Measurements from ENCODE around the gene COL8A1.

COL8A1 gene

GRCh38 chr3:99758502-99759177, 120.2 kb downstream of the COL8A1 start:
- POLR2A ChIA-PET, result no interaction called here
- TF ChIP-seq BHLHE40 (IDR thresholded peaks at IDR 0.05; ENCODE audit: borderline replicate concordance), result no peak
- no peak for TF ChIP-seq ELF4 (IDR thresholded peaks at IDR 0.05)
- TF ChIP-seq L3MBTL2 (conservative IDR thresholded peaks at IDR 0.05), result no peak
- TF ChIP-seq ZNF384 (IDR thresholded peaks at IDR 0.05), result no peak
- no peak for TF ChIP-seq FOXM1 (IDR thresholded peaks at IDR 0.05; ENCODE audit: borderline replicate concordance)
- no peak for TF ChIP-seq NFRKB (IDR thresholded peaks at IDR 0.05)
- no peak for TF ChIP-seq ARNT (IDR thresholded peaks at IDR 0.05)
- TF ChIP-seq HDGF (IDR thresholded peaks at IDR 0.05; ENCODE audit: borderline replicate concordance), result no peak
- TF ChIP-seq SUZ12 (IDR thresholded peaks at IDR 0.05), result no peak
- DNase-seq (ENCODE audit: extremely low spot score), result no peak
- CTCF ChIA-PET, result no interaction called here

- ChIA-PET POLR2A (no interaction called here), CTCF (no interaction called here)
- no peak for DNase-seq (ENCODE audit: extremely low spot score)
- no peak for TF ChIP-seq FOXM1 (IDR thresholded peaks at IDR 0.05; ENCODE audit: borderline replicate concordance)
- no peak for TF ChIP-seq FOXK2 (IDR thresholded peaks at IDR 0.05)
- no peak for TF ChIP-seq SUZ12 (IDR thresholded peaks at IDR 0.05)
- no peak for TF ChIP-seq FOXA1 (IDR thresholded peaks at IDR 0.05)
- no peak for TF ChIP-seq ZNF384 (IDR thresholded peaks at IDR 0.05)
- TF ChIP-seq SP1 (IDR thresholded peaks at IDR 0.05), result no peak
- TF ChIP-seq HDGF (IDR thresholded peaks at IDR 0.05; ENCODE audit: borderline replicate concordance), result no peak
- no peak for TF ChIP-seq NFRKB (IDR thresholded peaks at IDR 0.05)
- TF ChIP-seq BHLHE40 (IDR thresholded peaks at IDR 0.05; ENCODE audit: borderline replicate concordance), result no peak
- no peak for TF ChIP-seq ELF4 (IDR thresholded peaks at IDR 0.05)
- no peak for TF ChIP-seq PKNOX1 (IDR thresholded peaks at IDR 0.05)
- TF ChIP-seq ARNT (IDR thresholded peaks at IDR 0.05), result no peak
- no peak for TF ChIP-seq LEF1 (IDR thresholded peaks at IDR 0.05; ENCODE audit: borderline replicate concordance)
- TF ChIP-seq L3MBTL2 (conservative IDR thresholded peaks at IDR 0.05), result no peak
- no peak for TF ChIP-seq TARDBP (IDR thresholded peaks at IDR 0.05)
- no peak for TF ChIP-seq CTBP1 (IDR thresholded peaks at IDR 0.05; ENCODE audit: borderline replicate concordance)
Observed at GRCh38 chr3:99760031-99760430, 121.6 kb downstream of the COL8A1 start.

- no peak for DNase-seq (ENCODE audit: extremely low spot score)
- CTCF ChIA-PET, result no interaction called here
- TF ChIP-seq FOXA1 (IDR thresholded peaks at IDR 0.05), result no peak
- no peak for TF ChIP-seq SP1 (IDR thresholded peaks at IDR 0.05)
- TF ChIP-seq ARNT (IDR thresholded peaks at IDR 0.05), result no peak
- TF ChIP-seq ELF4 (IDR thresholded peaks at IDR 0.05), result no peak
- TF ChIP-seq SUZ12 (IDR thresholded peaks at IDR 0.05), result no peak
- no peak for TF ChIP-seq HDGF (IDR thresholded peaks at IDR 0.05; ENCODE audit: borderline replicate concordance)
- TF ChIP-seq PKNOX1 (IDR thresholded peaks at IDR 0.05), result no peak
- TF ChIP-seq FOXK2 (IDR thresholded peaks at IDR 0.05), result no peak
- no peak for TF ChIP-seq TARDBP (IDR thresholded peaks at IDR 0.05)
- no peak for TF ChIP-seq CTBP1 (IDR thresholded peaks at IDR 0.05; ENCODE audit: borderline replicate concordance)
- TF ChIP-seq L3MBTL2 (conservative IDR thresholded peaks at IDR 0.05), result no peak
- no peak for TF ChIP-seq BHLHE40 (IDR thresholded peaks at IDR 0.05; ENCODE audit: borderline replicate concordance)
- TF ChIP-seq FOXM1 (IDR thresholded peaks at IDR 0.05; ENCODE audit: borderline replicate concordance), result no peak
- no peak for TF ChIP-seq NFRKB (IDR thresholded peaks at IDR 0.05)
- no peak for TF ChIP-seq LEF1 (IDR thresholded peaks at IDR 0.05; ENCODE audit: borderline replicate concordance)
- POLR2A ChIA-PET, result no interaction called here
Observed at GRCh38 chr3:99760629-99761028, 122.2 kb downstream of the COL8A1 start.

- CTCF ChIA-PET, result no interaction called here
Observed at GRCh38 chr3:99761415-99762165, 123.2 kb downstream of the COL8A1 start.

More at GRCh38 chr3:99761415-99762165, 123.2 kb downstream of the COL8A1 start:
- DNase-seq (ENCODE audit: extremely low spot score), result no peak
- POLR2A ChIA-PET, result interaction anchor here (0.7 kb wide), 1 partner anchor 16 kb away, joined by 3 read pairs; no protein-coding TSS in a partner anchor
- no peak for TF ChIP-seq SP1 (IDR thresholded peaks at IDR 0.05)
- no peak for TF ChIP-seq FOXM1 (IDR thresholded peaks at IDR 0.05; ENCODE audit: borderline replicate concordance)
- TF ChIP-seq LEF1 (IDR thresholded peaks at IDR 0.05; ENCODE audit: borderline replicate concordance), result no peak
- no peak for TF ChIP-seq ZNF384 (IDR thresholded peaks at IDR 0.05)
- TF ChIP-seq FOXA1 (IDR thresholded peaks at IDR 0.05), result no peak
- TF ChIP-seq BHLHE40 (IDR thresholded peaks at IDR 0.05; ENCODE audit: borderline replicate concordance), result no peak
- no peak for TF ChIP-seq L3MBTL2 (conservative IDR thresholded peaks at IDR 0.05)
- no peak for TF ChIP-seq HDGF (IDR thresholded peaks at IDR 0.05; ENCODE audit: borderline replicate concordance)
- TF ChIP-seq FOXK2 (IDR thresholded peaks at IDR 0.05), result no peak
- no peak for TF ChIP-seq NFRKB (IDR thresholded peaks at IDR 0.05)
- TF ChIP-seq CTBP1 (IDR thresholded peaks at IDR 0.05; ENCODE audit: borderline replicate concordance), result no peak
- TF ChIP-seq SUZ12 (IDR thresholded peaks at IDR 0.05), result no peak
- TF ChIP-seq PKNOX1 (IDR thresholded peaks at IDR 0.05), result no peak
- TF ChIP-seq TARDBP (IDR thresholded peaks at IDR 0.05), result no peak
- no peak for TF ChIP-seq ELF4 (IDR thresholded peaks at IDR 0.05)
- TF ChIP-seq ARNT (IDR thresholded peaks at IDR 0.05), result no peak
